Measurements from ENCODE around the gene CCNY.

- TF ChIP-seq TAF1 (IDR thresholded peaks at IDR 0.05; ENCODE audit: borderline replicate concordance, low read depth, low read length): no peak
- no peak for TF ChIP-seq POLR2AphosphoS5 (IDR thresholded peaks at IDR 0.05; ENCODE audit: low read depth, low read length)
Measured at GRCh38 chr10:35568483-35569015, 232.2 kb downstream of the CCNY start.
